22Rv1 (cell line): ENCODE measurements around the gene CYP3A4.
"Not testable (repeated sequence)": the region's sequence is repeated elsewhere in the genome, so short reads cannot be mapped to it uniquely, and the experiment has no call there.

Experiments used
- CTCF ChIP-seq: fragments of 450-650 bp; IDR thresholded peaks from 2 replicates; pipeline ENCODE4 v1.5.1; 2017; ENCODE audit warnings: mild to moderate bottlenecking
- ZFX ChIP-seq: fragments of 450-650 bp; IDR thresholded peaks from 2 replicates; pipeline ENCODE4 v1.6.1; 2017; ENCODE audit warnings: antibody characterized with exemption, borderline replicate concordance

GRCh38 chr7:99773395-99773794, 10.6 kb downstream of the CYP3A4 start:
- TF ChIP-seq CTCF, ZFX: not testable (repeated sequence)
